ENCODE data around the gene NR1D2. TPM values are rescaled to one million over a fixed set of nuclear protein-coding genes. Genes with fewer than 3 reads are reported as not detected.

The NR1D2 gene
- total RNA-seq, 1 donor from 2014 or later: 62.1 TPM

GRCh38 chr3:23940775-23941174 is 4.3 kb upstream of the NR1D2 start:
- Histone ChIP-seq H3K4me3 (no peak overlapping the region), H3K27me3 (no peaks in the 10 kb centered on the region), H3K4me1 (peaks cover 5% of the 10 kb centered on the region), H3K9me3 (no peaks in the 10 kb centered on the region), H3K27ac (no peak overlapping the region), H3K36me3 (no peaks in the 10 kb centered on the region)
- intact Hi-C loops (cut with DNase I): no loop called here
- DNase-seq (no peak), ATAC-seq (no peak)
- TF ChIP-seq, protein P1, sequence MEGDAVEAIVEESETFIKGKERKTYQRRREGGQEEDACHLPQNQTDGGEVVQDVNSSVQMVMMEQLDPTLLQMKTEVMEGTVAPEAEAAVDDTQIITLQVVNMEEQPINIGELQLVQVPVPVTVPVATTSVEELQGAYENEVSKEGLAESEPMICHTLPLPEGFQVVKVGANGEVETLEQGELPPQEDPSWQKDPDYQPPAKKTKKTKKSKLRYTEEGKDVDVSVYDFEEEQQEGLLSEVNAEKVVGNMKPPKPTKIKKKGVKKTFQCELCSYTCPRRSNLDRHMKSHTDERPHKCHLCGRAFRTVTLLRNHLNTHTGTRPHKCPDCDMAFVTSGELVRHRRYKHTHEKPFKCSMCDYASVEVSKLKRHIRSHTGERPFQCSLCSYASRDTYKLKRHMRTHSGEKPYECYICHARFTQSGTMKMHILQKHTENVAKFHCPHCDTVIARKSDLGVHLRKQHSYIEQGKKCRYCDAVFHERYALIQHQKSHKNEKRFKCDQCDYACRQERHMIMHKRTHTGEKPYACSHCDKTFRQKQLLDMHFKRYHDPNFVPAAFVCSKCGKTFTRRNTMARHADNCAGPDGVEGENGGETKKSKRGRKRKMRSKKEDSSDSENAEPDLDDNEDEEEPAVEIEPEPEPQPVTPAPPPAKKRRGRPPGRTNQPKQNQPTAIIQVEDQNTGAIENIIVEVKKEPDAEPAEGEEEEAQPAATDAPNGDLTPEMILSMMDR (IDR thresholded peaks at IDR 0.05): no peak

DNA sequence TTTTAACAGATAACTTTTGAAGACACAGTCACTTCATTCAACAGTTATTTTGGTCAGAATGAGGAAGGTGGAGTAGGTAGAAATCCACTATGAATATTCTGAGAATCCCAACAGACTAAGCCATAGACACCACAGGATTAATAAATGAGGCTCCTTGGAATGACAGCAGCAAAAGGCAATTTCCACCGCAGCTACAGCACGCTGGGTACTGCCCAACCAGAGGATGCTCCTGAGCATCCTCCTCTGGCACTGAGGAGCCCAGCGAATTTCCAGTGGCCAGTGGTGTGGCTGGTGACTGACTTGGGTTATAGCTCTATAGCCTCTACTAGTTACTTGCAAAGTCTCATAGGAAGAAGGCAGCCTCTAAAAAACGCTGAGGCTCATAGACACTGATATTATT is 3.6 kb upstream of the NR1D2 start:
- TF ChIP-seq, protein P1 (IDR thresholded peaks at IDR 0.05): no peak

DNA sequence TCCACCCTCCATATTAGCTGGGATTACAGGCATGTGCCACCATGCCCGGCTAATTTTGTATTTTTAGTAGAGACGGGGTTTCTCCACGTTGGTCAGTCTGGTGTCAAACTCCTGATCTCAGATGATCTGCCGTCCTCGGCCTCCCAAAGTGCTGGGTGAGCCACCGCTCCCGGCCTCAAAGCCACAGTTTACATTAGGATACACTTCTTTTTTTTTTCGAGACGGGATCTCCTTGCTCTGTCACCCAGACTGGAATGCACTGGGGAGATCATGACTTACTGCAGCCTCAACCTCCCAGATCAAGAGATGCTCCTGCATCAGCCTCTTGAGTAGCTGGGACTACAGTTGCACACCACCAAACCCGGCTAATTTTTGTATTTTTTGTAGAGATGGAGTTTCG is 2.5 kb upstream of the NR1D2 start:
- H3K9me3 ChIP-seq: no peaks in the 10 kb centered on the region

More for the DNA sequence above, 3.6 kb upstream of the NR1D2 start:
- no peaks in the 10 kb centered on the region for H3K36me3 ChIP-seq
- DNase-seq (no peak), ATAC-seq (no peak)
- H3K27ac ChIP-seq: no peak overlapping the region
- no peak overlapping the region for H3K4me3 ChIP-seq
- no peaks in the 10 kb centered on the region for H3K9me3 ChIP-seq
- intact Hi-C loops (cut with DNase I): no loop called here
- H3K27me3 ChIP-seq: no peaks in the 10 kb centered on the region
- H3K4me1 ChIP-seq: peaks cover 7% of the 10 kb centered on the region

DNA sequence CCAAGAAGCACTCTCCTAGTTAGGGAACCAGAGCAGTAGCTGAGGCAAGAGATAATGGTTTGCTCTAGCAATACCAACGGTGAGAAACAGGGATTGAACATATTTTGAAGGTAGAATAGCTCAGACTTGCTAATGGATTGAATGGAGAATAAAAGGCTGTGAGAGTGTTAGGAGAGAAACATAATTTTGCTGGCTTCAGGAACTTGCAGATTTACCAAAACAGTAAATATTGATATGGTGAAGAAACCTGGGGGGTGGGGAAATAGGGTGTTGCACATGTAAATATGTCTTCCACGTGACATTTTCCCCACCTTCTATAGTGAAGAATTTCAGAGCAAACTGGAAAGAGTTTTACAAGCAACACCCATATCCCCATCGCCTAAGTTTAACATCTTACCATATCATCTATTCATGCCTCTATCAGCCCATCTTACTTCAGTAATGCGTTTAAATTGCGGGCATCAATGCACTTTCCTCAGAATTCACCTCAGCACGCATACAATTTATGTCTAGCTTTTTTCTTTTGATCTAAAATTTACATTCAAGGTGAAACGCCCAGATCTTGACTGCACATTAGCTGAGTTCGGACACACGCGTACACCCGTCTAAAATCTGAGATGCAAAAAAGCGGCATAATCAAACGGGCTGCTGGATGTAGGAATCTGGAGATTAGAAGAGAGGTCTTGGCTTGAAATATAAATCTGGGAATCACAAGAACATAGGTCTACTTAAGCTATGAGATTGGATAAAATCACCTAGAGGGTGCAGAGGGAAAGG is 891 bp upstream of the NR1D2 start:
- TF ChIP-seq, protein P1 (IDR thresholded peaks at IDR 0.05): no peak
- intact Hi-C loops (cut with DNase I): no loop called here
- H3K36me3 ChIP-seq: no peaks in the 10 kb centered on the region
- DNase-seq (no peak), ATAC-seq (no peak)
- H3K9me3 ChIP-seq: no peaks in the 10 kb centered on the region
- H3K4me1 ChIP-seq: peaks cover 30% of the 10 kb centered on the region
- peak overlapping the region; percentile 70 for H3K4me3 ChIP-seq
- no peaks in the 10 kb centered on the region for H3K27me3 ChIP-seq
- H3K27ac ChIP-seq: peak overlapping the region; percentile 93

More for the DNA sequence above, 2.5 kb upstream of the NR1D2 start:
- H3K27me3 ChIP-seq: no peaks in the 10 kb centered on the region
- H3K27ac ChIP-seq: no peak overlapping the region
- H3K4me1 ChIP-seq: peaks cover 18% of the 10 kb centered on the region
- ATAC-seq (no peak), DNase-seq (no peak)
- no peaks in the 10 kb centered on the region for H3K36me3 ChIP-seq
- TF ChIP-seq, protein P1 (IDR thresholded peaks at IDR 0.05): no peak
- H3K4me3 ChIP-seq: no peak overlapping the region
- intact Hi-C loops (cut with DNase I): no loop called here

- Histone ChIP-seq H3K9me3 (no peaks in the 10 kb centered on the region), H3K36me3 (no peaks in the 10 kb centered on the region), H3K4me1 (peaks cover 43% of the 10 kb centered on the region), H3K27ac (peak overlapping the region; percentile 93), H3K27me3 (no peaks in the 10 kb centered on the region), H3K4me3 (peak overlapping the region; percentile 70)
- ATAC-seq (no peak), DNase-seq (no peak)
- intact Hi-C loops (cut with DNase I): no loop called here
- TF ChIP-seq, protein P1 (IDR thresholded peaks at IDR 0.05): no peak
Observed at GRCh38 chr3:23945663-23945912, 502 bp downstream of the NR1D2 start.

Measured in upper lobe of right lung (tissue), 1 donor.